HG02852 (cell line): Measurements from ENCODE around the gene IL19.

ENCODE experiments used
- ATAC-seq: cut with Tn5 transposase; IDR thresholded peaks from one replicate; pipeline ENCODE4 v1.9.1; 2021; ENCODE audit warnings: mild to moderate bottlenecking, moderate library complexity; ENCODE audit not compliant: unreplicated experiment

The IL19 gene

DNA sequence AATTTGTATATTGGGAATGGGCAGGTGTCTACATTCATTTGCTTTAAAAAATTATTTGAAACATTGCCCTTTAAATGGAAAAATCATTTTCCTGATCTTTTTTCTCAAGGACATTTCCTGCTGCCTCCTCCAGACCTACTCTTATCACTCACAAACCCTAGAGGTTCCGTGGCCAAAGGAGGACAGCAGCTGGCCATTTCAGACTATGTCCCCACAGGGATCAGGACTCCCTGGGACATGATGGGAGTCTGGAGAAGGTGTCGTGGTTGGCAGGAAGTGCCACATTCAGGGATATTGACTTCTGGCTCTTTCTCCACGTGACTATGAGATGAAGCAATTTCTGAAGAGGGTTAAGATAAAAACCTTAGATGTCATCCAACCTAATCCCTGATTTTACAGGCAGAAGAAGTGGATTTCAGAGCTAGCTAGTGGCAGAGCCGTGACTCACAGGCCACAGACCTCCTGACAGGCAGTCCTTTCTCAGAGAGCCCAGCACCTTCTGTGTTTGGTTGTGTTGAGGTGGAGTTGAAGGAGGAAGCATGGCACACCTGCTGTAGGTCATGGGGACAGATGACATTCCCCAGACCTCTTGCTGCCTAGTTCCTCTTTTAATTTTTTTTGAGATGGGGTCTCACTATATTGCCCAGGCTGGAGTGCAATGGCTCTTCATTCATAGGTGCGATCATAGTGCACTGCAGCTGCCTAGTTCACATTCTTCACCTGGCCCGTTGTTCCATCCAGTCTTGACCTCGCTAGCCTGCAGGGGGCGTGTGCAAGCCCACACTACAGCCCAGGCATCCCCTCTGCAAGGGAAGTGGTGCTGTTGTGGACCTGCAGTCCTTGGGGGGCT lies 27.2 kb downstream of the IL19 start:
- ATAC-seq, result no peak

GRCh38 chr1:206798384-206798996 lies 27.9 kb downstream of the IL19 start:
- no peak for ATAC-seq

DNA sequence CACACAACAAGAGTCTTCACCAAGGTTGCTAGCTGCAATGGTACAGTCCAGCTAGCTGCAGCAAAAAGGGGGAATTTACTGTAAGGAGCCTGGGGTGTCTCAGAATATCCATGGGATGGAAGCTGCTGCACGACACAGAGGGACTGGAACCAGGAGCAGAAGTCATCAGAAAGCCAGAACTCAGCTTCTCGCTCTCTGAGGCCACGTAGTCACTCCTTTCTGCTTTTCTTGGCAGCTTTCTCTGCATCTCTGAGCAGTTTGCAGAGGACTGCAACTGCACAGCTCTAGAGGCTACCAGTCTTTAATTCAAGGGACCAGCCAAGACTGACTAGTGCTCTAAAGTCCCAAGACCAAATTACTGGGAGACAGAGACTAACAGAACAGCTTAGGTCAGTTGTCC lies 28.7 kb downstream of the IL19 start:
- no peak for ATAC-seq

- no peak for ATAC-seq
These were observed 29.8 kb downstream of the IL19 start for GRCh38 chr1:206800411-206800810.

DNA sequence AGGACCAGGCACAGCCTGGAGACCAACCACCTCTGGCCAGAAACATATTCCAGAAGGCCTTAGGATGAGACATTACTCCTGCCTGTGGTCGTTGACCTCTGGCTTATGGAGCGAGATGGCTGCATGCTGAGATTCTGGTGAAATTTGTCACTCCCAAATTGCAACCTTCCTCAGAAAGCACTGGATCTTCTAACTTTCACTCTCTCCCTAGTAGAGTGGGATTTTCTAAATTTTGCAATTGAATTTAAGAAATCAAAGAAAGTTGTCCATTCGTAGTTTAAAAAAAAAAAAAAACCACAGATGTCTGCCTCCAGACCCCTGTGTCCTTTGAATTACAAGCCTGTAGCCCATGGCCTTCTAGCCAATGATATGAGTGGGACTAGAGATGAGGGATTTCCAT lies 30.3 kb downstream of the IL19 start:
- ATAC-seq, result no peak

GRCh38 chr1:206801467-206801866 lies 30.9 kb downstream of the IL19 start:
- ATAC-seq, result no peak

GRCh38 chr1:206802401-206802800 lies 31.8 kb downstream of the IL19 start:
- ATAC-seq, result no peak

- ATAC-seq, result peak; percentile 98
These were observed 32.7 kb downstream of the IL19 start for GRCh38 chr1:206803221-206803730.

GRCh38 chr1:206804156-206804737 lies 33.7 kb downstream of the IL19 start:
- ATAC-seq, result no peak

DNA sequence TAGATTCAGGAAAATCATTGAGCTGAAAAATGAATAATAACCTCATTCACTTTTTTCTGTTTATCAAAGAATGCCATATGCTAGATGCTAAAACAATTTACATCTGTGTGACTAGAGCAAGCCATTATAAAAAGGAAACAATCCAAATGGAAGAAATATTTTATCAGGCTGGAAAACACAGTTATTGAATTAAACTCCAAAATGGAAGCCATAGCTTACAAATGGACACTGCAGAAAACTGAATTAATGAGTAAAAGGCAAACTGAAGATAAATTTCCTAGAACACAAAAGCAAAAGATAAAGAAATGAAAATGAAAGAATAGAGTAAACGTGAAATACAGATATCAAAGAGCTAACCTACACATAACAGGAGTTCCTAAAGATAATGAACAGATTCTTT lies 34.8 kb downstream of the IL19 start:
- no peak for ATAC-seq

DNA sequence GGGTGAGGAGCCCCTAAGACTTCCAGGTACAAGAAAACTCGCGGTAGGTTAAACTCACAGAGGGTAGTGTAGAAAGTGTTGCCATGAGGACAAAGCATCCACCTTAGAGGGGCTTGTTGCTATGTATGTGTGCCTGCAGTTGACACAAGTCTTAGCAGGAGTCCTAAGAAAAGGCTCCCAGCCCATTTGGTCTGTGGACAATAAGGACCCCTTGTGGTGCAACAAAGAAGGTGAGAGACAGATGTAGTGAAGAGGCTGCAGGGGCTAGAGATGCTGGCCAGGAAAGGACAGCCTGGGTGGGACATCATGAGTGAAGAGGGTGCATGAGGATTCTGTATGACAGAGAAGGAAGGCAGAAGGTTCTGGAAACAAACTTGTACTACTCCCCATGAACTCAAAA lies 38.0 kb downstream of the IL19 start:
- peak; percentile 48 for ATAC-seq

GRCh38 chr1:206809504-206810084 lies 39.0 kb downstream of the IL19 start:
- ATAC-seq, result no peak

DNA sequence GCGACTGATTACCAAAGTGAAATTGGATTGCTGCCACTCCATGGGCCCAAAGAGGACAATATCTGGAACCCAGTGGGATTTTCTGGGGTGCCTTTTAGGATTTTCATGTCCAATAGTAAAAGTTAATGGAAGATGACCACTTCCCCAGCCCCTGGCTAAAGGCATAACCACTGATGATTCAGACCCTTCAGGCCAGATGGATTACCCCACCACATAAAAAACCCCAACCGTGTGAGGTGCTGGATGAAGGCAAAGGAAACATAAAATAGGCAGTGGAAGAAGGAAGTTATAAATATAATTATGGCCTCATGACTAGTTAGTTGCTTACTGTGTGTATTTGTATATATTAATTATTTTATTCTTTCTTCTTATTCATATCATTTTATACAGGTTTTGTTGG lies 41.9 kb downstream of the IL19 start:
- no peak for ATAC-seq

- no peak for ATAC-seq
These were observed 44.3 kb downstream of the IL19 start for GRCh38 chr1:206814716-206815341.

GRCh38 chr1:206816390-206817287 lies 46.1 kb downstream of the IL19 start:
- ATAC-seq, result peak; percentile 63

DNA sequence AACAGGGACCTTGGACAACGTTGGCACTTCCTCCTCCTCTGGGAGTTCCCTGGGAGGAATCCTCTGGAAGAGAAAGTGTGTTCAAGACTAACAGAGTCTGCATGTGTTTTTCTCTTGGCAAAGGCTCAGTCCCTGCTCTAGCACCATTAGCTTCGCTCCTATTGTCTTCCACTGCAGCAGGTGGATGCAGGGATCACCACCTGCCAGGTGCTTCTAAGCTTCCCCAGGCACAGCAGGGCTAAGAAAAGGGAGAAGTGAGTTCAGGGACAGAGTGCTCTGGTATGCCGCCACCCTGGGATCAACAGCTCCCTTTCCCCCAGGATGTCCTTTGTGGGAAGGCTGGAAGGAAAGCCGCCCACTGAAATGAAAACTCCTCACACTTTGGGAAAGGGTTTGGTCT lies 50.9 kb downstream of the IL19 start:
- ATAC-seq, result no peak

- ATAC-seq, result no peak
These were observed 53.2 kb downstream of the IL19 start for GRCh38 chr1:206823727-206824126.

- ATAC-seq, result no peak
These were observed 53.8 kb downstream of the IL19 start for GRCh38 chr1:206824331-206824730.

DNA sequence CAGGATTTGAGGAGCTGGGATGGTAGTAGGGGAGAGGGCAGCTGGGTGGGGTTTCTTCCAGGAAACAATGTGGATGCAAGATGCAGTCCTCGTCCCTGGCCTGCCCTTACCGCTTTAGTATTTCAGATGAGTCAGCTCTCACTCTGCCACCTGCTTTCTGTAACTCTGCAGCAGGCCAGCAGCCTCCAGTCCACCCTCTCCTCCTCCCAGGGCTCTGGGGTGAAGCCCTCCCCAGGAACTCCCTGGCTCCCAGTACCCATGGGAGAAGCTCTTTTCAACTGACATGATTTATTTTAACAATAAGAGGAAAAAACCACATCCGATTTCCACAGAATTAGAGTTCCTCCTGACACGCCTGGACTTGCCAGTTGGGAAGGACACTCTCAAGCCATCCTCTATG lies 55.8 kb downstream of the IL19 start:
- no peak for ATAC-seq

DNA sequence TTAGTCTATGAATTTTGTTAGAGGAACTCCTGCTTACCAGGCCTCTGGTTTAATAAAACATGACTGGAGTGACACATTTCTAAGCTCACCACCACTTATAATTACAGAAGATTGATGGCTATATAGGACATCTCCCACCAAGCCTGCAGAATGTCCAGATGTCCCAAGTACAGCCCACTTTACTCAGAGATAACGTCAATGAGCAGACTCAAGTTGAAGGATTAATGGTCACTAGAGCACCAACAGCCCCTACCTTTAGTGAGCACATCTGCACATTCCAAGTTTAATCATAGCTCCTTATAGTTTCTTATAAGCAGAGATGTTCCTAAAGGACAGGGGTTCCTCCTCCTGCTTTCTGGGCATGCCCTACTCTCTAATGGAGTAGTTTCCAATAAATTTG lies 57.5 kb downstream of the IL19 start:
- no peak for ATAC-seq
